Effector CD8-positive, alpha-beta T cell (primary cell): Measurements from ENCODE around the gene MEGF11.

Experiments used
- DNase-seq: peaks from one replicate; lab custom pipeline; 2025; lab: John Stamatoyannopoulos, UW

MEGF11 gene

DNA sequence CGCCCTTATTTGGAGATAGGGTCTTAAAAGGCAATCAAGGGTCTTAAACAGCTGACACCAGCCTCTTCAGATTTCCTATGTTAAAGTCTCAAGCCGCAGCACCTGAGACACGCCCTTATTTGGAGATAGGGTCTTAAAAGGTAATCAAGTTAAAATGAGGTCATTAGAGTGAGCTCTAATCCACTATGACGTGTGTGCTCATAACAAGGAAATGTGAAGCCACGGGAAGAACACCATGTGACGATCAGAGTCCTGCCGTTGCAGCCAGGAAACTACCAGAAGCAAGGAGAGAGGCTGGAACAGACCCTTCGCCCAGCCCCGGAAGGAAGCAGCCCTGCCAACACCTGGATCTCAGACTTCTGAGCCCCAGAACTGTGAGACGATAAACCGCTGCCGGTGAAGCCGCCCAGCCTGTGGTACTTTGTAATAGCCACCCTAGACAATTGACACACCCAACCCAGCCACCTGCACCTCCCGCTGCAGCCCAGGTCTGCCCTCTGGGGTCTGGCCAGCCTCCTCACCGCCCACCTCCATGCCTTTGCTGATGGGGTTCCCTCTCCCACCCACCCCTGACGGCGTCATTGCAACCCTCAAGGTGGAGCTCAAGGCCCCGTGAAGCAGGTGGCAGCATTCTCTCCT, 137.9 kb downstream of the MEGF11 start:
- no peak for DNase-seq

DNA sequence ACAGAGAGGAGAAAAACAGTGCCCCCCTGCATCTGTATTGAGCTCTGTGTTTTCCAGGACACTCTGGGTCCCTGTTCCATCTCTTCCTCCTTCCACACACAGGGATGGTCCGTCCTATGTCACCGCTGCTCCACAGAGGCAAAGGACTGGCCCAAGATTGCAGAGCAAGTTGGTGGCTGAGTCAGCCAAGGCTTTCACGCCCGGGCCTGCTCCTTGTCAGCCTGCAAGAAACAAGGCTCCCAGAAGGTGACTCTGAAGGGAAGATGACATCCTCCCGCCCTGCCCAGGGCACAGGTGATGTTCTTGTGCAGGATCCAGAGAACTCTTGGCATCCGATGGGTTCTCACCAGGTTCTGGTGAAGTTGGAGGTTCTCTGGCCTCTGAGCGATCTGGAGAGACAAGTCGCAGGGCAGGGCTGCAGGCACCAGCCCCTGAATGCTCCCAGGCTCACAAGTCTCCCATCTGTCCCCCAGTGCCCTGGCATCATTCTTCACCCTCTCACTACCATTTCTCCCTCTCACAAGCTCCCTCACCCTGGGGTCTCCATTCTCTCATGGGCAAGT, 138.6 kb downstream of the MEGF11 start:
- no peak for DNase-seq

DNA sequence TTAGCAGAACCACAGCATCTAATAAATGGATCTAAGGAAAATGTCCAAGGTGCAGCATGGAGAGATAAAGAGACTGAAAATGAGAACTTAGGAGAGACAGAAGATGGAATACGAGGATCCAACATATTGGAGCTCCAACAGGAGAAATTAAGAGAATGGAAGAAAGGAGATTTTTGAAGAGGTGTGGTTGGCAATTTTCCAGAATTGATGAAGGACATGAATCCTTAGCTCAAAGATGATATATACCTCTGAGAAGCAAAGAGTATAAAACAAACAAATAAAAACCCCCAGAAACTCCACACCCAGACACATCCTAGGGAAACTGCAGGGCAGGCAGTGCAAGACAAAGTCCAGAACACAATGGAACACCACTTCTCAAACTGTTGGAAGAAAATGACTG, 141.2 kb downstream of the MEGF11 start:
- DNase-seq: no peak

DNA sequence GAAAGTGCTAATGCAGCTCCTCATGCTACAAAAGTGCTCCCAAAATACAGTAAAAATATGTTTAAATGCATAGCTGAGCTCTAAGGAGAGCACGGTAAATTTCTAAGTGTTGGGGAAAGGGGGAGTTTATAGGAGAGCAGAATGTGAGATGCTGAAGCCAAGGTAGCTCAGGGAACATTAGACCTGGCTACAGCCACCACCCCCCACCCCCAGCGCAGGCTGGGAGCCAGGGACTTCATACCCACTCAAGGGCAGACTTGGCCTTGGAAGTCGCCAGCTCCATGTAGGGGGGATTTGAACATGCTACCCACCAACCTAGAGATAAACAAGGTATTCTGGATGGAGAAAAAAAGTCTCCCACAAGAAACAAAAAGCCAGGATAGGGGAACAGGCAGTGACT, 142.2 kb downstream of the MEGF11 start:
- DNase-seq: no peak

DNA sequence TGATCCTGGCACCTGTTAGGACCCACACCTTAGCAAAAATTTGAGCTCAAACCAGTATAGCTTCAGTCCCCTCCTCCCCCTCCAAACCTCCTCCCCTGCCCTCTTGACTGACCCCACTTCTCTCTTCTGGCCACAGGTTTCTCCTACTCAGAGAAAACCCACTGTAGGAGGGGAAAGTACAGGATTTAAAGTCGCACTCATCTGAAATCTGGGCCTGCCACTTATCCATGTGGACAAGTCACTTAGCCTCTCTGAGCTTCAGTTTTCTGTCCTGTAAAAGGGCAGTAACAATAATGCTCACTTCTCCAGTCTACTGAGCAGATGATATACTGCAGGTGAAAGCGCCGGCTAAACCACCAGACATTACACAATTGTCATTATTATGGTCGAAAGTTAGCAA, 142.7 kb downstream of the MEGF11 start:
- DNase-seq: no peak

DNA sequence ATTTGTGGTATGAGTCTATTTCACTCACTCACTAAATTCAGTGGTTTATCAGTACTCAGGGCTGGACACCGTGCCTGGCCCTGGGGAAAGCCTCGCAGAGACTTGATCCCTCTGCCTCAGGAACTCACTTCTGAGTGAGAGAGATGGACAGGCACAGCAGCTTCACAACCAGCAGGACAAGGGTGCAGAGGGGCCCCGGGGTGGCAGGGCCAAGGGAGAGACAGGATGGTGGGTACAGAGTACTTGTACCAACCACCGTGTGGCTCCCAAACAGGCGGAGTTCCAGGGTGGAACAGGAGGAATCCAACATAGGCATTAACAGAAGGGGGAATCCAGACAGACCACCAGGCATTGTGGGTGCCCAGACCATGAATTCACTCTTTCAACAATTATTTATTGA, 143.7 kb downstream of the MEGF11 start:
- DNase-seq: no peak

DNA sequence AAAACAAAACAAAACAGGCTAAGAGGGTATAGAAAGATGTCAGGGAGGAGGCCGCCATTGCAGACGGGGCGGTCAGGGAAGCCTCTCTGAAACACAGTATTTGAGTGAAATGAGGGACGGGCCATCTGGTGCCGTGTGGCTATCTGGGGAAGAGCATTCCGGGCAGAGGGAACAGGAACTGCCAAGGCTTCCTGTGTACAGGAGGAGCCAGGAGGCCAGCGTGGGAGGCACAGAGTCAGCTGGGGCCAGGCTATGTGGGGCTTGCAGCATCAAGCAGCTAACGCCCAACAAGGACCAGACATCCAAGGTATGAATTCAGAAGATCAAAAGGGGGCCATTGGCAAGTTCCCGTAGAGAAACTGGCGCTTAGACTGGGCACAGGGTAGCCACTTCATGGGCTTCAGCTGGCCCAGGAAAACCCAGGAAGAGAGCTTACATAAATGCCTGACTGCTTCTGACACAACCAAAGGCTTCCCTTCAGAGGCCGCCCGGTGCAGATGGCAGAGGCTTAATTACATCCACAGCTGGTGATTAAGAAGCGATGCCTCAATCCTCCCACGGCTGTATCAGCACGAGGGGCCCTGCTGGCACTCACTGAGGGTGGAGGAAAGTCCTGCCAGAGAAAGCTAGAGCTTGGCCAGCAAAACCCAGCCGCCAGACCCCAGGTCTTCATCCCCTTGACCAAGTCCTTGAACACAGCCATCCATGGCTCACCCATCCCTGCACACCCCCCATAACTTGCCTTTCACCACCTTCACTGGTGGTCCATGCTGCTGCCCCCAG, 144.9 kb downstream of the MEGF11 start:
- DNase-seq: no peak

DNA sequence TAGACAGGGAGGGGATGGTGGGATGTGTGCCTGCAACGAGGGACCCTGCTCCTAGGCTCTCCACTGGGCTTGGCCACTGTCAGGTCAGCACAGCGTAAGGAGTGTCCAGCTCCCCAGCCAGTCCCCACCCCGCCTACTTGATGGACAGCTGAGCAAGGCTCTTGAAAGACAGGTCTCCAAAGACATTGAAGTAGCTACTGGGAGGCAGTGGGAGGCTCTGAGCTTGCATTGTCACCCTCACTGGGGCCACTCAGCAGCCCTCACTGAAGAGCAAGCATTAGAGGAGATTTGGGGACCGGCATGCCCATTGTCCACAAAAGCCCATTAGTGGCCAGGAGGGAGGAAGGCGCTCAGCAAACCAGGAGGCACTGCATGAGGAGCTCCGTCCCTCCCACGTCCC, 146.5 kb downstream of the MEGF11 start:
- DNase-seq: no peak

DNA sequence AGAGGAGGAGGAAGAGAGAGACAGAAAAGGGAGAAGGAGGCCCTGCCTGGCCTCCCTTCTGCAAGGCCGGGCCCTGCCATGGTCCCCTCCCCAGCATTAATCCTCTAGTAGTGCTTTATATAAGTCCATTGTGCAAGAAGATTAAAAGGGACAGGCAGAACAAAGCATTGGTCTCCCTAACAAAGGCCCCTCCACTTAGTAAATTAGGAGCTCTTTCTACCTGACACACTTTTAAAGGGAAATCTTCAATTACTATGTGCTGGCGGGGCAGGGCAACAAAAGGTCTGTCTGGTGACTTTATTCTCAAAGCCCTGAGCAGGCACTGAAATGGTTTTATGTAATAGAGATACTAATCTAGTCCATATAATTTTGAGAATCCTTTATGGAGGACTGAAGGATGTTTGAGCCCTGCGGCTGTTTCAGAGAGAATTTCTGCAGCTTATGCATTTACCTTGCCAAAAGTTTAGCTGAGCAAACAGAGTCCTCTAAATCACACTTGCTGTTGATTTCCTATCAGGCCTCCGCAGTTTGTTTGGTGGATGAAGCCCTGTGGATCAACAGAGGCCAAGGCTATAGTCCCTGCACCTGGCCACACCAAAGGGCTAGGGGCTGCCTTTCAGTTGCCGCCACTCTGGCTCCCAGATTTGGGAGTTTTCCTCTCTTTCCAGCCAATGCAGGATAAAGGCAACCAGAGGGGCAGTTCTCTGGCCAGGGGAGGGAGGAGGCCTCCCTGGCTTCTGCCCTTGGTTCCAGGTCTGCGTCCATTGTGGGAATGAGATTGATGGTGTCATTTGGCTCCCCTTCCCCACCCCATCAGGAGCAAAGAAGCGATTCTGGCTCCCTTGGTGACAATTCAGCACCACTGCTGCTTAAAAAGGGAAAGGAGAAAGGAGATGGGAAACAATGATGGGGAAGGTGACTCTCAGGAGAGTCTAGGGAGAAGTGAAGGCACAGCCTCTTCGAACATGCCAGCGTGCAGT, 148.0 kb downstream of the MEGF11 start:
- no peak for DNase-seq

DNA sequence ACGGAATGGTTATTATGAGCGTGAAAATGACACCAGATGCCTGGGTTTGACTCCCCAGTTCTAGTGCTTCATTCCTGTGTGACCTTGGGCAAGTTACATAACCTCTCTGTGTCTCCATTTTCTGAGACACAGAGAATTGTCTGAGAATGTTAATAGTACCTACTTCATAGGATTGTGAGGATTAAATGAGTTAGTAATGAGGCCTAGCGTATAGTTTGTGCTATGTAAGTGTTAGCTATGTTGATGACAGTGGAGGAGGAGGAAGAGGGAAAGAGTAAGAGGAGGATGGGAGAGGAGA, 150.3 kb downstream of the MEGF11 start:
- no peak for DNase-seq

DNA sequence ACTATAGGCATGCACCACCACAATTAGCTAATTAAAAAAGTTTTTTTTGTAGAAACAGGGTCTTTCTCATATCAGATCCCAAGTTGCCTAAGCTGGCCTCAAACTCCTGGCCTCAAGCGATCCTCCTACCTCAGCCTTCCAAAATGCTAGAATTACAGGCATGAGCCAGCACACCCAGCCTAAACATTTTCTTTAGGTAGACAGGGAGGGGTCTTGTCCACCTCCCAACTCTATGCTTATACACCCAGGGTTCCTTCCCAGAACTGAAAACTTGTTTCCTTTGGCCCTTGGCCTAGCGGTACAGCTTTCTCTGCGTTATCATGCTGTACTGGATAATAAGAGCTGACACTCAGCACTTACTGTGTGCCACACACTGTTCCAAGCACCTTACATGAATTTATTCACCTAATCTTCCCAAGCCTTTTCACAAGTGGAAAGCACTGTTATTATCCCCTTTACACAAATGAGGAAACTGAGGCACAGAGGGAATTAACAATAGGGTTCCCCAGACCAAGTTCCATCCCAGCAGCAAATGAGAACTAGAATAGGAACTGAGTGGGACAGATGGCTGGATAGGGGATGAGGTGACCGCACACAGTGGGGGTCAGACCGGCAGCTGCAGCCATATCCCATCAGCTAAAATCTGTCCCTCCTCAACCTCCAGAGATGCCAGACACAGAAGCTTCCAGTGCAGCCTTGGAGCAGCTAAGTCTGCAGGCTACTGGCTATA, 150.8 kb downstream of the MEGF11 start:
- no peak for DNase-seq

DNA sequence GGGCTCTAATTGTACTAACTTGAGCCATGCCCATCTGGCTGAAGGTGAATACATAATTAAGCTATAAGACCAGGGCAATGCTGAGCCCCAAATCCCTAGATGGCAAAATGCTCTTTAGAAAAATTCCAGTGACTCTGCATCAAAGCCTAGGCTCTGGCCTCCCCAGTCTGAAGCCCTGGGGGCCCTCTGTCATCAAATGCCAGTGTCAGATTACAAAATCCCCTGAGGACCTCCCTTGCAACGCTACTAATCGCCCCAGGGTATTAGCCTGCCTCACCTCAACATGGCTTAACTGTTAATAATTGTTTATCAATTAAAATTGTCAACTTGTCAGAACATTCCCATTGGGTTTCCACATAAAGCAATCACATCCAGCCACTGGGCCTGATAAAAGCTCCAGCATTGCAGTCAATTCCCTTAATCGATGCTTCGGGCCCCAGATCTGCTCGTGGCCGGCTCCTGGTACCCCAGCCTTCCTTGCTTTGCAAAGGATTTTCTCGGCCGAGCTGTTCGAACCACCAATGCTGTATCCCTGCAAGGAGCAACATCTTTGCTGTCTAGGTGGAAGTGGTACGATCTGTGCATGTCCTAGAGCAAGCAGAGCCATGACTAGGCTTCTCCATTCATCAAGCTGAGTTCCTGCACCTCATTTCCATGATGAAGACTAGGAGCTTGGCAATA, 151.7 kb downstream of the MEGF11 start:
- no peak for DNase-seq

DNA sequence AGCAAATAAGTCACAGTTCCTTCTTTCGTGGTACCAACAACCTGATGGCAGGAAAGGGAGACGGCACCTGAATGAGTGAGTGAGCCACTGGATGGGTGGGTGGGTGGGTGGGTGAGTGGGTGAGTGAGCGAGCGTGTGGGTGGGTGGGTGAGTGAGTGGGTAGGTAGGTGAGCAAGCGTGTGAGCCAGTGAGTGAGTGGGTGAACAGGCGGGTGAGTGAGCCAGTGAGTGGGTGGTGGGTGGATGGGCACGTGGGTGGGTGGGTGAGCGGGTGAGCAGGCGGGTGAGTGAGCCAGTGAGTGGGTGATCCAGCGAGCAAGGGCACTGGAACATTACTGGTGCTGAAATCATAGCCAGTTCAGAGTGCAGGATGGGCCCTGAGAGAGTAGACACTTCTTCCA, 152.8 kb downstream of the MEGF11 start:
- DNase-seq: no peak

DNA sequence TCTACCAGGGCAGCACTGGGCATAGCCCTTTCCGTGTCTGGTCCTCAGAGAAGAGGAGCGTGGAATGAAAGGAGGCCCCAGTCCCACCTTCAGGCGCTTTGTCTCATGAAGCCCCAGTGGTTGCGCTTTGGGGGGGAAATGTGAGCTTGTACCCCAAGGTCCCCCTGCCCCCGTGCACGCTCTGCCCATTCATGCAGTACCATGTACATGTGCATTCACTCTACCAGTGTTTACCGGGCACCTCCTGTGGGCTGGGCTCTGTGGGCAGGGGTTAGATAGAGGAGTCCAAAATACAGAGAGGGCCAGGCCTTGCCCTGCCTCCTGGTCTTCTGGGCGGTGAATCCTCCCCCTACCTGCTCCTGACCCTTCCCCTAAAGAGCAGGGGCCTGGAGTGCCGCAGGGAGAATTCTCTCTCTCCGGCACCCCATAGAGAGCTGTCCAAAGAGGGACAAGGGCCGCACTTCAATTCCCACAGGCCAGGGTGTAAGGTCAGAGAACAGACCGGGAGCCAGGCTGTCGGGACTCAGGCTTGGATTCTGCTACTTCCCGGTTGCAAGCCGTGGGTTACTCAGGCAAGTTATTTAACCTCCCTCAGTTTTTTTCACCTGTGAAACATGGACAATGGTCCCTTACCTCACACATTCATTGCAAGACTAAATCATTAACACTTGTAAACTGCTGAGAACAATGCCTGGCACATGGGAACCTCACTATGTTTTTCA, 153.4 kb downstream of the MEGF11 start:
- DNase-seq: no peak

DNA sequence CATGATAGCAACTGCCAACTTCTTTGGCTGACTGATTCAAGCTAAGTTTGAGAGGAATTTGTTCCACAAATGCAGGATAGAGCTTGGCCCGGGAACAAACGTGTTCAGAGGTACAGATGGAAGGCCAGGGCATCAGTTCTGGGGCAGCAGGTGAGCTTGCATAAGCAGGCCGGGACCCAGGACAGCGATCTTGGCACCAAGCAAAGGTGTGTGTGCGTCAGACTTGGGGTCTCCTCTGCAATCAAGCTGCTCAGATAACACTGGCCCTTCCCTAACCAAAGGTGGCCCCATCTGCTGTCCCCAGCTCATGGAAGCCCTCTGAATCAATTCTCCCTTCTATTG, 155.6 kb downstream of the MEGF11 start:
- no peak for DNase-seq

DNA sequence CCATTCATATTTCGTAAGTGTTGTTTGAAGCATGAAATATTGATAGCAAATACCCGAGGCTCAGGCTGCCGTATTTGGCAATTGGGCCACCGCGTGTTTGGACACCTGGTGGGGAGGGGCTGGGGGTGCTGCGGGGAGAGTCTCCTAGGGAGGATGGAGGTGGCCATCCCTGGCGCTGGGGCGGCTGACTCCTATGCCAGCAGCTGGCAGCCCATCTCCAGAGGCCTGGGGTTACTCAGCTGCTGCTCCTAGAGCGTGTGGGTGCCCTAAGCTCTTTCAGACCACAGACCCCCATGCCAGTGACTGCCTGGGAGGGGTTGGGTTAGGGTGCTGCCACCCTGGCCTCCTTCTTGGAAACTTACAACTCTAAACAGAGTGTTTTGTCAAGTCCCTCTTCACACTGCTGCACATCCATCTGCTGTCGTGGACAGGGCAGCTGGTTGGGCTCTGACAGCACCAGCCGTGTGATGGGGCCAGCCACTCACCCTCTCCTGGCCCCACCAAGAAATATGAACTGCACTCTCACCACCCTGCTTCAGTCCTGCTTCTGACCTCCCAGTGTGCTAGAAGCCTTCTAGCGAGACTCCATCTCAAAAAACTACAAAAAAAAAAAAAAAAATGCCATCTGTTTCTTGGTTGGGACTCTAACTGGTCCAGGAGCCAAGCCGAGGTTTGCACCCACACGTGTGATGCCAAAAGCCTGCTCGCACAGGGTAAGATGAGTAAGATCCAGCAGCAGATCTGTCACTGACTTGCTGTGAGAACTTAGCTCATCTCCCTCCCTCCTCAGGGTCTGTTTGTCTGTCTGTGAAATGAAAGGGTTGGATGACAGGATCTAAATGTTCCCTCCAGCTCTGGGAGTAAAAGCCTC, 156.2 kb downstream of the MEGF11 start:
- no peak for DNase-seq

DNA sequence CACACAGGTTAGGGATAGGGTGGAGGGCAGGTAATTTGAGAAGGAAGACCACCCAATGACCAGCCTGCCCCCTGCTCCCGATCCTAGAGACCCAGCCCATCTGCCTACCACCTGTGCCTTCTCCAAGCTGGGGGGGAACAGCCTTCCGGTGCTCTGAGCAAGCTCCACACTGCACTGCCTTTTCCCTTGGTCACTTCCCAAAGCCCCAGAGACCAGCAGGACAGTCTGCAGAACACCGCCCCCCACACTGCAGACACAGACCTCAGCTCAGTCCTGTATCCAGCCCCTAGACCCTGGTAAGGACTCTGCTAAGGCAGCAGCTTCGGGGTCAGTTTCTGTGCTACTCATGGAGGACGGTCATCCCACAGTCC, 156.9 kb downstream of the MEGF11 start:
- no peak for DNase-seq

DNA sequence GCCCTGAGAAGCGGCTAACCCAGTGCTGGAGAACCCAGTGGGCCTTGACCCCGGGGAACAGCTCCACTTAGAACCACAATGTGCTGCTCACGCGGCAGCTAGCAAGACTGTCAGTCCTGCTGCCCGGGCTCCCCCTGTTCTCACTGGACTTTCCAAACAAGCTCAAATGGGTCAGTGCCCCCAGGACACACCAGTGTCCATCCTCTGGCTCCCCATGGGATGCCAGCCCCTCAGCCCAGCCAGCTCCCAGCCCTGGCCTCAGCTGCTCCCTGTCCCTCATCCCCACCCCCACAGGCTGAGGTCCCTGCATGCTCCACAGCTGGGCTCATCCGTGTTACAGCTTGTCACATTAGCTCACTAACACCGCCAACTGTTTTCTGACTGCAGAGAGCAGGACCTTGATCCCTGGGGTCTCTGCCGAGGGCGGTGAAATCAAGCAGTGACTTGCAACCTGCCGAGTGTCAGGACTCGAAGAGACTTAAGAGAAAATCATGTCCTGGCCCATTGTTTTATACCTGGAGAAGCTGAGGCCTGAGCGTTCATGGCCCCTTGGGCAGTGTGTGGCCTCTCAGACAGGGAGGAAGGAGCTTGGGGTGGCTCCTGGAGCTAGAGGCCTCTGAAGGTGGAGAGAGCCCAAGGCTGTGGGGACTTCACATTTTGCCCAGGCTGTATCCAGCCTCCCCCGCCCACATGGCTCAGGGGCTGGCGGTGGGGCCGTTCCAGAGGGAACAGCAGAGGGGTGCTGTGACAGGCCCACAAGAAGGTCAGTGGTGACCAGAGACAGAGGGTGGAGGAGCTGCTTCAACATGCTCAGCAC, 157.5 kb downstream of the MEGF11 start:
- DNase-seq: no peak

DNA sequence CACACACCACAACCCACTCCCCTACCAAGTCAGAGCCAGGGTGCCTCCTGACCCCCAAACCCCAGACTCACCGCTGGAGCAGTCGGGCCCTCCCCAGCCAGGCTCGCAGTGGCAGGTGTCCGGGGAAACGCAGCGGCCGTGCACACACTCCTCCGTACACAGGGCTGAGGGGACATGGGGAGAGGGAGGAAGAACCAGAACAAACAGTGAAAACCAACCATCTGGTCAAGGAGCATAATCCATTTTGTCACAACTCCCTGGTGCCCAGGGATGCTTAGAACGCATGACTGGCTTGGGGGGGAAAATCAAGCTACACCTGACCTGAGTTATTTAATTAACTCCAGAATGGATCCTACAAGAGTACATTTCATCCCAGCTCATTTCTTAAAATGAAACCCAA, 159.2 kb downstream of the MEGF11 start:
- DNase-seq: no peak
